Adrenal gland (tissue), 5 donors: Measurements from ENCODE around the gene LRCH1.

ENCODE experiments used
- CTCF ChIP-seq, 6 experiments: fragments of 450-650 bp in 4 of 6; fragments of 200-600 bp in 2 of 6; sonication (generic) in 1 of 6; IDR thresholded peaks; 1 replicate in 5 of 6; 2 replicates in 1 of 6; pipeline versions ENCODE4 v1.5.1 to v1.8.0; 2016 to 2021; ENCODE audit warnings: antibody characterized with exemption in 6 of 6, mild to moderate bottlenecking in 2 of 6, moderate library complexity in 1 of 6
- POLR2A ChIP-seq, 2 donors: fragments of 450-650 bp; IDR thresholded peaks; one replicate each; pipeline ENCODE4 v1.6.1; 2017; ENCODE audit warnings: antibody characterized with exemption in 2 of 2, mild to moderate bottlenecking in 2 of 2, moderate library complexity in 1 of 2
- donor health status: DM: no; HTN: no; CAD: no.

DNA sequence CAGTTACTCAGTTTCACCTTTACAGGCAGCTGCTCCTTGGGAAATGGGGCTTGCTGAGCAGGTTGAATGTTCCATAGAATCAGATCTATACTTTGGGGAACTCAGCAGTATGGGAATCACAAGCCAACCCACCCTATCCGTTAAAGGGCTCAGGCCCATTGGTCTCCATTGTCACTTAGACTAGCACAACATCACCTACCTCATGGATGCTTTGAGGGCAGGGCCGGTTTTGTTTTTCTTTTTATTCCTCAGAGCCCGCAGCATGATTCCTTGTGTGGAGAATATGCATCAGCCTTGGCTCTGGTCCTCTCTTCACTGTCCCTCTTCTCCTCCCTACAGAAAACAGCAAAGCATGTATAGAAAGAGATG is 48.0 kb downstream of the LRCH1 start:
- TF ChIP-seq POLR2A (IDR thresholded peaks at IDR 0.05): no peak
- TF ChIP-seq CTCF (IDR thresholded peaks at IDR 0.05): no peak
